CD4-positive, alpha-beta T cell treated with Interleukin-1 beta for 1 hour (primary cell): ENCODE data around the gene SLC6A4.
"Not testable (repeated sequence)": the region's sequence is repeated elsewhere in the genome, so short reads cannot be mapped to it uniquely, and the experiment has no call there.

Experiments used
- DNase-seq, 2 donors: peaks; one replicate each; pipeline ENCODE4 v3.0.0-alpha.2; 2020 to 2022

SLC6A4 gene

GRCh38 chr17:30165147-30165546 is 70.3 kb downstream of the SLC6A4 start:
- DNase-seq: no peak

GRCh38 chr17:30164531-30164930 is 71.0 kb downstream of the SLC6A4 start:
- DNase-seq: no peak

GRCh38 chr17:30161601-30162000 is 73.9 kb downstream of the SLC6A4 start:
- DNase-seq: no peak

- DNase-seq: no peak
Observed at GRCh38 chr17:30160419-30161172, 74.9 kb downstream of the SLC6A4 start.

- DNase-seq: no peak
Observed at GRCh38 chr17:30158896-30159625, 76.4 kb downstream of the SLC6A4 start.

- no peak for DNase-seq
Observed at GRCh38 chr17:30155389-30155788, 80.1 kb downstream of the SLC6A4 start.

GRCh38 chr17:30153463-30153862 is 82.0 kb downstream of the SLC6A4 start:
- DNase-seq: no peak

- peak in 1 of 2 donors; percentile 1 for DNase-seq
Observed at GRCh38 chr17:30151471-30151870, 84.0 kb downstream of the SLC6A4 start.

GRCh38 chr17:30148376-30148775 is 87.1 kb downstream of the SLC6A4 start:
- no peak for DNase-seq

- DNase-seq: not testable (repeated sequence)
Observed at GRCh38 chr17:30147860-30148259, 87.6 kb downstream of the SLC6A4 start.
